ENCODE measurements around the gene MPC1. TPM values are rescaled to one million over a fixed set of nuclear protein-coding genes. Genes with fewer than 3 reads are reported as not detected.
"Not testable (repeated sequence)": the region's sequence is repeated elsewhere in the genome, so short reads cannot be mapped to it uniquely, and the experiment has no call there.

MPC1 gene
- total RNA-seq, 1 donor: 23.5 TPM

DNA sequence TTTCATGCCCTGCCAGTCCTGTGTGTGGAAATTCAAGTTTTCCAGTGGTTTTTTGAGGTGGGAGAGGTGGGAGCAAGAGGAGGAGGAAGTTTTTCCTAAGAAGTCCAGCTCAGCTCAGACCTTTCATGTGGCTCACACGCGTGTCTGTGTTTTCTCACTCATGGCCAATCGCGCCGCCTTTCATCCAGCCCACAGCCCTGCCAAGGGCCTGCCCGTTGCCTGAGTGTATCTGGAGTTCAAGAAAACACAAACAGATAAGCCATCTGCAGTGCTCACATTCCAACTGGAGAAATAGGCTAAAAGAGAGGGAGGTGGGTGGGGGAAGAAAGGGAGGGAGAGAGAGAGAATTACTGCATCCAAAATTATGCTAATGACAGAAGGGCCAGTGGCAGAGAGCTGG, 12.6 kb upstream of the MPC1 start:
- no peaks in the 10 kb centered on the region for H3K79me2 ChIP-seq (ENCODE audit: insufficient read depth, low read length)
- H3K27ac ChIP-seq (ENCODE audit: low read depth, low read length): no peak overlapping the region
- H3K4me2 ChIP-seq (ENCODE audit: insufficient read depth, low read length): no peak overlapping the region
- no peak for TF ChIP-seq CTCF (IDR thresholded peaks at IDR 0.05; ENCODE audit: extremely low read depth, low read depth, low read length)
- peaks cover 13% of the 10 kb centered on the region for H3K27me3 ChIP-seq (ENCODE audit: insufficient read depth, low read length)
- H4K20me1 ChIP-seq (ENCODE audit: insufficient read depth, low read length): no peaks in the 10 kb centered on the region
- no peak overlapping the region for H3K4me3 ChIP-seq (ENCODE audit: insufficient read depth, low read length)
- no peaks in the 10 kb centered on the region for H3K9me3 ChIP-seq (ENCODE audit: low read depth, low read length)
- H2AFZ ChIP-seq (ENCODE audit: low read length): no peak overlapping the region
- no peak for DNase-seq (ENCODE audit: insufficient read length, low spot score, missing footprints)
- H3K4me1 ChIP-seq (ENCODE audit: insufficient read depth, low read length): no peaks in the 10 kb centered on the region
- no peaks in the 10 kb centered on the region for H3K36me3 ChIP-seq (ENCODE audit: insufficient read depth, low read length)

GRCh38 chr6:166394036-166394892, 11.5 kb upstream of the MPC1 start:
- DNase-seq (ENCODE audit: insufficient read length, low spot score, missing footprints): no peak
- no peak for TF ChIP-seq CTCF (IDR thresholded peaks at IDR 0.05; ENCODE audit: extremely low read depth, low read depth, low read length)

GRCh38 chr6:166393535-166393823, 10.7 kb upstream of the MPC1 start:
- no peaks in the 10 kb centered on the region for H3K9me3 ChIP-seq (ENCODE audit: low read depth, low read length)
- H3K27ac ChIP-seq (ENCODE audit: low read depth, low read length): no peak overlapping the region
- no peaks in the 10 kb centered on the region for H4K20me1 ChIP-seq (ENCODE audit: insufficient read depth, low read length)
- no peak overlapping the region for H2AFZ ChIP-seq (ENCODE audit: low read length)
- H3K79me2 ChIP-seq (ENCODE audit: insufficient read depth, low read length): no peaks in the 10 kb centered on the region
- H3K4me1 ChIP-seq (ENCODE audit: insufficient read depth, low read length): no peaks in the 10 kb centered on the region
- DNase-seq (ENCODE audit: insufficient read length, low spot score, missing footprints): no peak
- H3K36me3 ChIP-seq (ENCODE audit: insufficient read depth, low read length): no peaks in the 10 kb centered on the region
- TF ChIP-seq CTCF (IDR thresholded peaks at IDR 0.05; ENCODE audit: extremely low read depth, low read depth, low read length): no peak
- no peak overlapping the region for H3K4me2 ChIP-seq (ENCODE audit: insufficient read depth, low read length)
- peaks cover 13% of the 10 kb centered on the region for H3K27me3 ChIP-seq (ENCODE audit: insufficient read depth, low read length)
- no peak overlapping the region for H3K4me3 ChIP-seq (ENCODE audit: insufficient read depth, low read length)

More at GRCh38 chr6:166394036-166394892, 11.5 kb upstream of the MPC1 start:
- Histone ChIP-seq H3K79me2 (ENCODE audit: insufficient read depth, low read length) (no peaks in the 10 kb centered on the region), H3K27ac (ENCODE audit: low read depth, low read length) (no peak overlapping the region), H3K9me3 (ENCODE audit: low read depth, low read length) (no peaks in the 10 kb centered on the region), H3K36me3 (ENCODE audit: insufficient read depth, low read length) (no peaks in the 10 kb centered on the region), H4K20me1 (ENCODE audit: insufficient read depth, low read length) (no peaks in the 10 kb centered on the region), H3K27me3 (ENCODE audit: insufficient read depth, low read length) (peaks cover 13% of the 10 kb centered on the region), H2AFZ (ENCODE audit: low read length) (no peak overlapping the region), H3K4me3 (ENCODE audit: insufficient read depth, low read length) (no peak overlapping the region), H3K4me1 (ENCODE audit: insufficient read depth, low read length) (no peaks in the 10 kb centered on the region), H3K4me2 (ENCODE audit: insufficient read depth, low read length) (no peak overlapping the region)

- H3K36me3 ChIP-seq (ENCODE audit: insufficient read depth, low read length); H3K9me3 ChIP-seq (ENCODE audit: low read depth, low read length); H3K4me3 ChIP-seq (ENCODE audit: insufficient read depth, low read length); H2AFZ ChIP-seq (ENCODE audit: low read length); H3K27ac ChIP-seq (ENCODE audit: low read depth, low read length); DNase-seq (ENCODE audit: insufficient read length, low spot score, missing footprints); H4K20me1 ChIP-seq (ENCODE audit: insufficient read depth, low read length); H3K4me1 ChIP-seq (ENCODE audit: insufficient read depth, low read length); H3K4me2 ChIP-seq (ENCODE audit: insufficient read depth, low read length); H3K79me2 ChIP-seq (ENCODE audit: insufficient read depth, low read length): not testable (repeated sequence)
- peaks cover 13% of the 10 kb centered on the region for H3K27me3 ChIP-seq (ENCODE audit: insufficient read depth, low read length)
Measured at GRCh38 chr6:166392755-166393534, 10.2 kb upstream of the MPC1 start.
